AG09309 (cell line): Measurements from ENCODE around the gene TGM5.

Experiments
- DNase-seq: peaks from one replicate; pipeline ENCODE4 v3.0.0-alpha.2; 2010; ENCODE audit warnings: low read depth
- H3K4me3 ChIP-seq: 2 replicates; pipeline ENCODE4 v1.5.1; 2011; ENCODE audit warnings: mild to moderate bottlenecking, low read depth, low read length, moderate library complexity; ENCODE audit not compliant: control insufficient read depth
- CTCF ChIP-seq: IDR thresholded peaks from 2 replicates; pipeline ENCODE4 v1.5.1; 2011; ENCODE audit warnings: mild to moderate bottlenecking, low read depth, low read length, inconsistent platforms; ENCODE audit not compliant: insufficient read depth, control insufficient read depth; ENCODE audit errors: missing control alignments

Gene TGM5

GRCh38 chr15:43219929-43220928, 46.5 kb downstream of the TGM5 start:
- TF ChIP-seq CTCF, result no peak
- no peak for DNase-seq
- H3K4me3 ChIP-seq, result no peak overlapping the region

- no peak overlapping the region for H3K4me3 ChIP-seq
- TF ChIP-seq CTCF, result peak; percentile 40
- no peak for DNase-seq
Observed at GRCh38 chr15:43218908-43219706, 47.6 kb downstream of the TGM5 start.

GRCh38 chr15:43215961-43216360, 50.8 kb downstream of the TGM5 start:
- TF ChIP-seq CTCF, result no peak
- DNase-seq, result no peak
- H3K4me3 ChIP-seq, result no peak overlapping the region

- no peak overlapping the region for H3K4me3 ChIP-seq
- TF ChIP-seq CTCF, result no peak
- DNase-seq, result no peak
Observed at GRCh38 chr15:43214592-43215295, 52.0 kb downstream of the TGM5 start.

GRCh38 chr15:43214169-43214568, 52.6 kb downstream of the TGM5 start:
- DNase-seq, result no peak
- no peak for TF ChIP-seq CTCF

GRCh38 chr15:43213466-43213865, 53.3 kb downstream of the TGM5 start:
- TF ChIP-seq CTCF, result no peak
- DNase-seq, result no peak
- H3K4me3 ChIP-seq, result no peak overlapping the region

More at GRCh38 chr15:43214169-43214568, 52.6 kb downstream of the TGM5 start:
- H3K4me3 ChIP-seq, result no peak overlapping the region
